HG02885 (cell line): ENCODE measurements around the gene TLCD5.

ENCODE experiments used
- ATAC-seq: cut with Tn5 transposase; IDR thresholded peaks from one replicate; pipeline ENCODE4 v1.9.1; 2021; ENCODE audit warnings: mild to moderate bottlenecking; ENCODE audit not compliant: unreplicated experiment, poor library complexity

The TLCD5 gene

GRCh38 chr11:120306519-120307242 lies 18.4 kb upstream of the TLCD5 start:
- ATAC-seq: no peak

DNA sequence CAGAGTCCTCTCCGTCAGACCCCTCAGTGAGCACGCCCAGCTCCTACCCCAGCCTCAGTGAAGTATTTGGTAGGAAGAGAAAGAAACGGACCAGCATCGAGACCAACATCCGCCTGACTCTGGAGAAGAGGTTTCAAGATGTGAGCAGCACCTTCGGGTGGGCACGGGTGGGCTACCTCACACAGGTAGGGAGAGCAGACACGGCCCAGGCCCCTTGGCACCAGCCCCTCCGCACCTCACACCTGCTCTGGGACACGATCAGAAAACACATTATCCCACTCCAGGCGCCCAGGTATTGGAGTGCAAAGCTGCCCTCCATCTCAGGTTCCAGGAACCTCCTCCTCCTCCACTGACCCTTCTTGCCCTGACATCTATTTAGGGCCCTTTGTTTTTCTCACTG lies 17.6 kb upstream of the TLCD5 start:
- no peak for ATAC-seq

DNA sequence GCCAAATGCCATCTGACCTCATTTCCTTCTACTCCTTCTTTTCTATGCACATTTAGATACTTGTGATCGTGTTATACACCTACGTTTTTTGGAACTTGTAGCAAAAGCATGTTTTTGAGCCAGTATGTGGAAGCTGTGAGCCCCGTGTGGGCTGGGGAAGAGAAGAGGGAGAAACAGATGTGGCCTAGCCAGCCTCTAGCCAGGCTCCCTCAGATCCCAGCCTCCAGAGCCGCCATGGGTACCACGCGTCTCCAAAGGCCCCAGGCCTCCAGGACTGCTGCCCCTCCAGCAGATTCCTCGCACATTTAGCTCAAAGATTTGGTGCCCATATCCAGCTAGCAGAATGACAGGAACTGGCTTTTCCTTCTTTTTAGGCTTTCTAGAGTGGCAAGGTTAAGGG lies 17.0 kb upstream of the TLCD5 start:
- no peak for ATAC-seq

DNA sequence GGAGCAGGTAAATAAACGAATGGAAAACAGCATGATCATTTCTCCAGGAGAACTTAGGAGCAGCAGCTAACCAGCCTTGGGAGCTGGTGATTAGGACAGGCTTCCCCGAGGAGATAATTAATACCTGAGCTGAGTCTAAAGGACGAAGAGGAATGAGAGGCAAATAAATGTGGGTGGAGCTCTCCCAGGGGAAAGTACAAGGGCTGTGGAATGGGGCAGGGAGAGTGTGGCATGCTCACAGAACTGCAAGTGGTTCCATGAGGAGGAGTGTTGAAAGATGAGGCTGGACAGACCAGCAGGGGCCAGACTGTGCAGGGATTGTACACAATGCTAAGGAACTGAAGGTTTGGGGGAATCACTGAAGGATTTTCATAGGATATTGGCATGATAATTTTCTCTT lies 14.2 kb upstream of the TLCD5 start:
- no peak for ATAC-seq

DNA sequence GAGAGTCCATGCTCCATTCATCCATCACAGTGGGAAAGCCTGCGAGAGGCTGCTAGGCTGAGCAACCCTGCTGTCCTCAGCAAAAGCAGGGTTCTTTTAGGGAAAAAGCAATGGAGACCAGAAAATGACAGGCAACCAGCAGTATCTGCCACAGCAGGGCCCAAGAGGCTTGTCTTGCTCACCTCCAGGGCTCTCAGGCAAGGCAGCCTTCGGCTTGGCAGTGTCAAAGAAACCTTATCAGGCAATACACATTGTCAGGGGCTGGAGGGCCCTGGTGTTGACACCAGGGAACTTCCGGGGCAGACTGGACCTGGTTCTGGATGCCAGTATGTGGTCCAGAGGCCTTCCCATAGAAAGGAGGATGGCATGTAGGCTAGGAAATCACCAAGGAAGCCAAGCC lies 10.2 kb upstream of the TLCD5 start:
- no peak for ATAC-seq

DNA sequence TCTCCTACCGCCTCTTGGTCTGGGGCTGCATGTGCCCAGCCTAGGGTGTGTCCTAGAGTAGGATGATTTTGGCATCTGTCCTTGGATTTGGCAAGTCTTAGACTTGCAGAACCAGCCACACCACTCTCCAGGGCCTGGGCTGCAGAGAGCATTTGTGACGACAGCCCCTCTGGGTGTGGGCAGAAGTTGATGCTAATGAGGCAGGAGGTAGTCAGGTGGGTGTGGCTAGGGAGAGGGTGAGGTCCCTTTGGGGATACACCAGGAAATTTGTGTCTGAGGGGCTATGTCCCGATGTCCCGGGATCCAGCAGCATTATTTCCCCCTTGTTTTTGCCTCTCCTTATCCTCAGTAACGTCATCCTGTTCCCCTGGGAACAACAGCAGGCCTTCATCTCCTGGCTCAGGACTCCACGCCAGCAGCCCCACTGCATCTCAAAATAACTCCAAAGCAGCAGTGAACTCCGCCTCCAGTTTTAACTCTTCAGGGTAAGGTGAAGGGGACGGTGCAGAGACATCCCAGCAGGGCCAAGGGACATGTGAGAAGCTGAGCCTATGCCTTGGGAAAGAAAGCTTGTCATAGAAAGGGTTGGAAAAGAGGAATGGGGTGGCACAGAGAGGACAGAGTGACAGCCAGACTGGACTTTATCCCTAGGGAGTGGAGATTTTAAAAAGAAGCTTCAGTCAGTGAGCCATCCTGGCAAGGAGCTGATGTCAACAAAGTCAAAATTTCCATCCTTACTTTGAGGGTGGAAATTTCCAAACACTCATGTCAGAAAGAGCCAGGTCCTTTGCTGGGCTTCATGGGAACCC lies 8.0 kb upstream of the TLCD5 start:
- ATAC-seq: no peak

- no peak for ATAC-seq
These were observed 7.2 kb upstream of the TLCD5 start for GRCh38 chr11:120317689-120318480.

GRCh38 chr11:120318906-120319305 lies 6.2 kb upstream of the TLCD5 start:
- no peak for ATAC-seq

DNA sequence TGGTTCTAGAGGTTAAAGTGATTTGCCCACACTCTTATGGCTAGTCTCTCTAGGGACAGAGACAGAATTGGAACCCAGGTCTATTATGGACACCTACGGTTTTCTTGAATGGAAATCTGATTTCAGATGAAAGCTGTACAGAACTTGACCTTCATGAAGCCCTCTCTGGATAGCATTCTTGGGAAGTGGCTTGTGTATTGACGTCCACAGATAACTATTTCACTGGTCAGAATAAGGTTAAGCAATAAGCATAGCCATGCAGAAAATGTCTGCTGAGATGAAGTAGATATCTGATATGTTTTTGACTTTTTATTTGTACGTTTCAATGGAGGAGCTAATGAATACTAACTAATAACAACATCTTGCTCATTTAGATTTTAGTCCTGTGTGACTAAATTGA lies 1.1 kb downstream of the TLCD5 start:
- no peak for ATAC-seq

DNA sequence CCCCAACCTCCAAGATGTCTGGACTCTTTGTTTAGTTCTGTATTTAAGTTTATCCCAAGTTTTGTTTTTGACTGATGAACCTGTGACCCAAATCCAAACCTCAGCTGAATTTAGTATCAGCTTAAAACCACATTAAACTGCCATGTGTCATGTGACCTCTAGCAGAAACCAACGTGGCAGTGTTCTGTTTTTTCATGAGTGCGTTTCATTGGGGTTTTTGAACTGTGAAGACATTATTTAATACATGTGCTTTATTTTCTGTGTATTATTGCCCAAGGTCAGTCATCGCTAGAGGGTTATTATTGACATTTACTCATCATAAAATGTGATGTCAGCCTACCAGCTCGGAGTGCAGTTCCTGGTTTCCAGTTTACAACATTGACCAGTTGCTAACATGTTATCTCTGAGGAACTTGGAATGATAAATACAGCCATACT lies 1.8 kb downstream of the TLCD5 start:
- no peak for ATAC-seq

DNA sequence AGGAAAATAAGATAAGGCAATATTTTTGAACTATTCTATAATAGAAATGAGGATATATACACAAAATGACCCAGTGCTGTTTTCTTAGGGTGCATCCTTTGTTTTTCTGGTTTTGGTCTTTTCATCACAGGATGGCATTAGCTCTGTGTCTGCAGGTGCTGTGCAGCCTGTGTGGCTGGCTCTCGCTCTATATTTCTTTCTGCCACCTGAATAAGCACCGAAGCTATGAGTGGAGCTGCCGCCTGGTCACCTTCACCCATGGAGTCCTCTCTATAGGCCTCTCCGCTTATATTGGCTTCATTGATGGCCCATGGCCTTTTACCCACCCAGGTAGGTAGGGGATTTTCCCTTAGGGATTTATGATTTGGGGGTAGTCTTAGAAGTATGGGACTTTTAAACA lies 2.2 kb downstream of the TLCD5 start:
- no peak for ATAC-seq

GRCh38 chr11:120329556-120329955 lies 4.5 kb downstream of the TLCD5 start:
- no peak for ATAC-seq

GRCh38 chr11:120330045-120330444 lies 4.9 kb downstream of the TLCD5 start:
- ATAC-seq: no peak

DNA sequence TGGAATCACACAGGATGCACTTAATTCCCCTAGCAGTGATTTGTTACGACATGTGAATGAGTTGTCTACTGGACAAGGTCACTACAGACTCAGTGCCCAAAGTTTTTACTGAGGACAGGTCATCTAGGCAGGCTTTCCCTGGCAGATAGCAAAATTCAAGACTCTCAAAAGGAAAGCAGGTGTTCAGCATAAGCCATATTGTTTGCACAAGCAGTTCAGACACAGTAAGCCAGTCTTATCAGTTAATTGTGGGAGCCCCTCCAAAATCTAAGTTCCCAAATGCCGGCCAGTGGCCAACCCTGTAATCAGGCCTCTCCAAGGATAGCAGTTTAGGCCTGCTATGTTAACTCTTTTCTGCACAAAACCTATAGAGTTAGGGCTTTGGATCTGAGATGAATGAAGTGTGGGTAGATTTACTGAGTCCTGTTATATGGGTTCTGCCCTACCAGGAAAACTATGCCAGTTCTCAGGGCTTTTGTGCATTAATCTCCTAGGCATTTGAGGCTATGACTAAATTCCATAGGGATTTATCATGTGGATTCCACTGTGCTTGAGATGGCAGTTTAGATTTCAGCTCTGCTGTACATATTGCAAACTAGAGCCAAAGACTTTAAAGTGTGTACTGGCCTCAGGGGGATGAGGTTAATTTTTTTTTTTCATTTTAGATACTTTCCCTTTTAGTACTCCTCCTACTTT lies 6.3 kb downstream of the TLCD5 start:
- no peak for ATAC-seq

DNA sequence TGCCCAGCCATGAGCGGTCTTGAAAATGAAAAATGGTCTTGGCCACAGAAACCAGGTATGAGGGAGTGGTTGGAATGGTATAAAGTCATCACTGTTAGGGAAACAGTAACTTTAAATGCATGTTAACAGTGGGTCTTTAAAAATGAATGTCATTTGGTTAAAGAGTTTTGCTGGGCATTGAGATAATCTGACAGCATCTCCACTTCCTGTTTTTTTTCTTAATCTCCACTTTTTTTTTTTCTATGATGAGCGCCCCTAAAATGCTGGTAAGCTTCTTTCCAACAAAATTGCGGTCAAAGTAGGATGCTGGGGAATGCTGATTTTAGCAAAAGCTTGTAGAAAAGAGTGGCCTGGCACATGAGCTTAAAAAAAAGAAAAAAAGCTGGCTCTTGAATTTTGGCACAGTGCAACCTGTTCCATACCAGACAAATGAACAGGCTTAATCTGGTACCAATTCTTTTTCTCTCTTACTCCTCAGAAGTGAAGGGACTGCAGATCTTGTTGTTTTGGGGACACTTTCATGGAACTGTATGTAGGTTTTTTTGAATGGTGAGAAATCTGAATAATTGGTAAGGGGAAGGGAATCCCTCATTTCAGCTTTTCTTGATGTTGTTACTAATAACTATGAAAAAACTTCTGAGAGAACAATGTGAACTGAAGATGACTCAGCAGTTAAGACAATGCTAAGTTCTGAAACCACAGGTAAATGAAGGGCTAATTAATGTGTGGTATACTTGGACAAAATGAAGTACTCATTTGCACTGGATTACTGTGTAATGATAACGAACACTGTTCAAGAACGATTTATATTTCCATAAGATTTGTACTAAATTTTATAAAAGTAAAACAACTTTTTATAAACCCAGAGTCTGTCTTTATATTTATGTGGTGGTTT lies 8.0 kb downstream of the TLCD5 start:
- ATAC-seq: no peak

DNA sequence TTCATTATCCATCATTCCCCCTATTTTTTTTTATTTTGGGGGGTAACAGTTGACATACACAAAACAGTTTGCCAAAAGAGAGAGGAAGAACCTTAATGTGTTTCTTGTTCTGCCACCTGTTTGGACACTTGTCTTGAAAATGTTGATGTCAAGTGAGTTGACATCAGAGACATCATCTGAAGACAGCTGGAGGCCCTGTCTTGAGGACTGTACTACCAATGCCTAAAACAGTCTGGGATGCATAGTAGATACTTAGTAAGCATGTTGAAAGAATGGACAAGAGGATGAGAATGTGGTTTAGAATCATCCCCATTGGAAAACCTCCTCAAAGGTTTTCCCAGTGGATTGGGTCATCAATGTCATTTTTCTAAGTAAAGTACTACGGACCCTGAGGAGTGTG lies 8.7 kb downstream of the TLCD5 start:
- no peak for ATAC-seq

GRCh38 chr11:120334332-120334731 lies 9.2 kb downstream of the TLCD5 start:
- no peak for ATAC-seq

DNA sequence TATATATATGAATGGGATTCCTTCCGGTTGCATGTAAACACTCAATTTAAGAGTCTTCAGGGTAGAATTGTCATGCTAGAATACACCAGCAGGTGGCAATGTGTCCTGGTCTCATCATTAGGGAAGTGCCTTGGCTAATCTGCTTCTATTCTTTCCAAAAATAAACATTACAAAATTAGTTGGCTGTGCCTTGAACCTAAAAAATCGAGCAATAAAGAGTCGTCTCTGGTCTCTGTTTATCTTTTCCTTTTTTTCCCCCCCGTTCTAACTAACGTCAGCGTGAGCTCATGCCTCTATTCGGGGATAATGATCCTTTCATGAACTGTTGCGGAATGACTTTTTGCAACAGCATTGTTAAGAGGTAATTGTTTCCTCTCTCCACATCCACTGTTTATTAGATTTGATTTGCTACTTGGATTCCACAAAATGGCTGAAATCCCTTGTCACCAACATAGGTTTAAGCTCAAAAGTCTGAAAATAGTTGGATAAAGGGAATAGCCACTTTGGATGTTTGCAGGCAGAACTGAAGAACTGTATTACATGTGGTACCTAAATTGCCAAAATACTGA lies 9.9 kb downstream of the TLCD5 start:
- ATAC-seq: peak; percentile 32

DNA sequence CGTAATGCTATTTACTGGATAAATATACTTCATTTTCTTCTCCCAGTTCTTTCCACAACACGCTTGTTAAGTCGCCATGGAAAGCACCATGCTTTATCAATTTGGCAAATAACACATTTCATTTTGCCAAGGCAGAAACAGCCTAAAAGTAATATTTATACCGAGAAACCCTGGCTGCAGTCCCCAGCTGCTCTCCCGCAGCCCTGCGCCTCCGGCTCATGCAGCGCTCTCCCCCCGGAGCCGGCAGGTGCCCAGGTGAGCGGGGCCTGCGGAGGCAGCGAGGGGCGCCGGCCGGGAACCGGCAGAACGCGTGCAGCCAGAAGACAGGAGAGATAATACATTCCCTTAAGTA lies 10.4 kb downstream of the TLCD5 start:
- ATAC-seq: peak; percentile 22
